ENCODE results near the gene MINDY3. TPM values are rescaled to one million over a fixed set of nuclear protein-coding genes. Genes with fewer than 3 reads are reported as not detected.

MINDY3 gene
- total RNA-seq, 5 donors from 2014 or later (not counting 1 experiment from before 2014, with no cell fraction given), result 23.6 to 38.0 (median 29.0) TPM

GRCh38 chr10:15792777-15793176 is 67.5 kb downstream of the MINDY3 start:
- no peak overlapping the region for H3K4me3 ChIP-seq (ENCODE audit: control insufficient read depth in 1 of 2, extremely low read depth in 1 of 2, low read length in 1 of 2)
- Mint-ChIP-seq H3K4me3 (no peak overlapping the region), H3K36me3 (peaks cover 69% of the 10 kb centered on the region), H3K27ac (no peak overlapping the region), H3K4me1 (peaks cover 0 to 2% (median 1%) of the 10 kb centered on the region in 3 donors), H3K27me3 (no peaks in the 10 kb centered on the region), H3K9me3 (no peaks in the 10 kb centered on the region)
- no peaks in the 10 kb centered on the region for H3K9me3 ChIP-seq
- ChIA-PET POLR2A (interaction anchor here (0.6 kb wide), 2 partner anchors 915 to 1575 kb away, joined by 3 read pairs; no protein-coding TSS in a partner anchor), CTCF (no interaction called here)
- peaks cover 3 to 29% of the 10 kb centered on the region in 2 donors for H3K36me3 ChIP-seq (ENCODE audit: control insufficient read depth in 2 of 2, extremely low read depth in 1 of 2, insufficient read depth in 1 of 2, low read length in 1 of 2)
- H3K4me1 ChIP-seq (ENCODE audit: control insufficient read depth in 1 of 2, extremely low read depth in 1 of 2, insufficient read depth in 2 of 2, low read length in 2 of 2), result no peaks in the 10 kb centered on the region
- no peaks in the 10 kb centered on the region for H3K27me3 ChIP-seq (replicated peaks in 1 of 2; ENCODE audit: control insufficient read depth in 2 of 2, extremely low read depth in 1 of 2, insufficient read depth in 2 of 2, low read length in 1 of 2)
- ATAC-seq (replicated peaks in 1 of 4), result no peak
- WGBS (ENCODE audit: insufficient coverage), result no CpG with 5 or more reads among the region's 4 CpGs
- DNase-seq, result no peak
- H3K27ac ChIP-seq (ENCODE audit: low read length), result no peak overlapping the region

GRCh38 chr10:15791816-15792524 is 68.3 kb downstream of the MINDY3 start:
- Histone ChIP-seq H3K27ac (ENCODE audit: low read length) (no peak overlapping the region), H3K36me3 (ENCODE audit: control insufficient read depth in 2 of 2, extremely low read depth in 1 of 2, insufficient read depth in 1 of 2, low read length in 1 of 2) (peaks cover 3 to 38% of the 10 kb centered on the region in 2 donors), H3K27me3 (replicated peaks in 1 of 2; ENCODE audit: control insufficient read depth in 2 of 2, extremely low read depth in 1 of 2, insufficient read depth in 2 of 2, low read length in 1 of 2) (no peaks in the 10 kb centered on the region), H3K4me1 (ENCODE audit: control insufficient read depth in 1 of 2, extremely low read depth in 1 of 2, insufficient read depth in 2 of 2, low read length in 2 of 2) (no peaks in the 10 kb centered on the region), H3K9me3 (no peaks in the 10 kb centered on the region), H3K4me3 (ENCODE audit: control insufficient read depth in 1 of 2, extremely low read depth in 1 of 2, low read length in 1 of 2) (no peak overlapping the region)
- no CpG with 5 or more reads among the region's 2 CpGs for WGBS (ENCODE audit: insufficient coverage)
- DNase-seq, result no peak
- no peak for ATAC-seq (replicated peaks in 1 of 4)
- CTCF ChIA-PET, result interaction anchor here in 1 of 2 donors (0.6 kb wide), 1 partner anchor 1186 kb away, joined by 3 read pairs; no protein-coding TSS in a partner anchor
- H3K4me3 Mint-ChIP-seq, result no peak overlapping the region
- no peak overlapping the region for H3K27ac Mint-ChIP-seq
- peaks cover 0 to 2% (median 1%) of the 10 kb centered on the region in 3 donors for H3K4me1 Mint-ChIP-seq
- peaks cover 69% of the 10 kb centered on the region for H3K36me3 Mint-ChIP-seq
- H3K9me3 Mint-ChIP-seq, result no peaks in the 10 kb centered on the region
- H3K27me3 Mint-ChIP-seq, result no peaks in the 10 kb centered on the region
- POLR2A ChIA-PET, result no interaction called here

GRCh38 chr10:15789793-15790525 is 70.3 kb downstream of the MINDY3 start:
- ATAC-seq (replicated peaks in 1 of 4), result no peak
- no peaks in the 10 kb centered on the region for H3K4me1 ChIP-seq (ENCODE audit: control insufficient read depth in 1 of 2, extremely low read depth in 1 of 2, insufficient read depth in 2 of 2, low read length in 2 of 2)
- ChIA-PET POLR2A (interaction anchor here in 1 of 2 donors (0.6 kb wide), 1 partner anchor 885 kb away, joined by 8 read pairs; no protein-coding TSS in a partner anchor), CTCF (no interaction called here)
- Mint-ChIP-seq H3K4me3 (no peak overlapping the region), H3K4me1 (peaks cover 0 to 2% (median 0%) of the 10 kb centered on the region in 3 donors), H3K27me3 (no peaks in the 10 kb centered on the region), H3K36me3 (peaks cover 68% of the 10 kb centered on the region), H3K9me3 (no peaks in the 10 kb centered on the region), H3K27ac (no peak overlapping the region)
- WGBS (ENCODE audit: insufficient coverage), result 78% methylated on average over 1 of the region's 1 CpG
- no peak overlapping the region for H3K27ac ChIP-seq (ENCODE audit: low read length)
- H3K27me3 ChIP-seq (replicated peaks in 1 of 2; ENCODE audit: control insufficient read depth in 2 of 2, extremely low read depth in 1 of 2, insufficient read depth in 2 of 2, low read length in 1 of 2), result no peaks in the 10 kb centered on the region
- DNase-seq, result no peak
- H3K9me3 ChIP-seq, result no peaks in the 10 kb centered on the region
- no peak overlapping the region for H3K4me3 ChIP-seq (ENCODE audit: control insufficient read depth in 1 of 2, extremely low read depth in 1 of 2, low read length in 1 of 2)
- peaks cover 5 to 47% of the 10 kb centered on the region in 2 donors for H3K36me3 ChIP-seq (ENCODE audit: control insufficient read depth in 2 of 2, extremely low read depth in 1 of 2, insufficient read depth in 1 of 2, low read length in 1 of 2)

GRCh38 chr10:15787426-15787825 is 72.9 kb downstream of the MINDY3 start:
- H3K4me1 ChIP-seq (ENCODE audit: control insufficient read depth in 1 of 2, extremely low read depth in 1 of 2, insufficient read depth in 2 of 2, low read length in 2 of 2), result no peaks in the 10 kb centered on the region
- ChIA-PET POLR2A (no interaction called here), CTCF (interaction anchor here in 1 of 2 donors (0.7 kb wide), 1 partner anchor 14 kb away, joined by 3 read pairs; no protein-coding TSS in a partner anchor)
- 90% methylated on average over 2 of the region's 5 CpGs for WGBS (ENCODE audit: insufficient coverage)
- DNase-seq, result no peak
- H3K4me3 ChIP-seq (ENCODE audit: control insufficient read depth in 1 of 2, extremely low read depth in 1 of 2, low read length in 1 of 2), result no peak overlapping the region
- no peaks in the 10 kb centered on the region for H3K9me3 Mint-ChIP-seq
- no peaks in the 10 kb centered on the region for H3K27me3 ChIP-seq (replicated peaks in 1 of 2; ENCODE audit: control insufficient read depth in 2 of 2, extremely low read depth in 1 of 2, insufficient read depth in 2 of 2, low read length in 1 of 2)
- H3K4me1 Mint-ChIP-seq, result no peaks in the 10 kb centered on the region
- ATAC-seq (replicated peaks in 1 of 4), result no peak
- no peak overlapping the region for H3K27ac ChIP-seq (ENCODE audit: low read length)
- peaks cover 5 to 47% of the 10 kb centered on the region in 2 donors for H3K36me3 ChIP-seq (ENCODE audit: control insufficient read depth in 2 of 2, extremely low read depth in 1 of 2, insufficient read depth in 1 of 2, low read length in 1 of 2)
- no peaks in the 10 kb centered on the region for H3K27me3 Mint-ChIP-seq
- H3K9me3 ChIP-seq, result no peaks in the 10 kb centered on the region
- H3K4me3 Mint-ChIP-seq, result no peak overlapping the region
- H3K27ac Mint-ChIP-seq, result no peak overlapping the region
- peaks cover 78% of the 10 kb centered on the region for H3K36me3 Mint-ChIP-seq

DNA sequence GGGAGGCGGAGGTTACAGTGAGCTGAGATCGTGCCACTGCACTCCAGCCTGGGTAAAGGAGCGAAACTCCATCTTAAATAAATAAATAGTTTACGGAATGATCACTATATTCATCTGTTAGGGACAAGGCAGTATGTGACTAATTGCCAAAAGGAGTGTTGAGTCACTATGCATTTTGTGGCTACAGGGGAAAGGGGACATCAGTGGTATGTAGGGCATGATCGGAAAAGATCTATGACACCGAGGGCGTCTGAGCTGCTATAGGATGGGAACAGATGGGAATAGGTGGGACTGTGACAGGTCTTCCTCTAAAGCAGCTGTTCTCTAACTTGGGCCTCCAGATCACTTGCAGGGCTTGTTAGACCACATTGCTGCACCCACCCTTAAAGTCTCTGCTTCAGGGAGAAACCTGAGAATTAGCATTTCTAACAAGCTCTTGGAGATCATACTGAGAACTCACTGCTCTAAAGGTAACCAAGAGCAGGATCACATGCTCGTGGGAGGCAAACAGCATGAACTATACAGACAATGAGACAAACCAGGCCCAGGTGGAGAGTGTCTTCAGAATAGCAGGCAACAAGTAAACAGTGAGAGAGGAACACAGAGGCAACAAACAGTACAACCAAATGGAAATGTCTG is 75.5 kb downstream of the MINDY3 start:
- no peaks in the 10 kb centered on the region for H3K9me3 Mint-ChIP-seq
- H3K4me1 ChIP-seq (ENCODE audit: control insufficient read depth in 1 of 2, extremely low read depth in 1 of 2, insufficient read depth in 2 of 2, low read length in 2 of 2), result no peaks in the 10 kb centered on the region
- 100% methylated on average over 3 of the region's 8 CpGs for WGBS (ENCODE audit: insufficient coverage)
- no peak for ATAC-seq (replicated peaks in 1 of 4)
- DNase-seq, result no peak
- ChIA-PET CTCF (no interaction called here), POLR2A (no interaction called here)
- H3K9me3 ChIP-seq, result no peaks in the 10 kb centered on the region
- no peaks in the 10 kb centered on the region for H3K4me1 Mint-ChIP-seq
- H3K4me3 Mint-ChIP-seq, result no peak overlapping the region
- H3K36me3 ChIP-seq (ENCODE audit: control insufficient read depth in 2 of 2, extremely low read depth in 1 of 2, insufficient read depth in 1 of 2, low read length in 1 of 2), result peaks cover 2 to 59% of the 10 kb centered on the region in 2 donors
- no peaks in the 10 kb centered on the region for H3K27me3 ChIP-seq (replicated peaks in 1 of 2; ENCODE audit: control insufficient read depth in 2 of 2, extremely low read depth in 1 of 2, insufficient read depth in 2 of 2, low read length in 1 of 2)
- no peak overlapping the region for H3K4me3 ChIP-seq (ENCODE audit: control insufficient read depth in 1 of 2, extremely low read depth in 1 of 2, low read length in 1 of 2)
- H3K27me3 Mint-ChIP-seq, result no peaks in the 10 kb centered on the region
- peaks cover 80% of the 10 kb centered on the region for H3K36me3 Mint-ChIP-seq
- H3K27ac Mint-ChIP-seq, result no peak overlapping the region
- no peak overlapping the region for H3K27ac ChIP-seq (ENCODE audit: low read length)

DNA sequence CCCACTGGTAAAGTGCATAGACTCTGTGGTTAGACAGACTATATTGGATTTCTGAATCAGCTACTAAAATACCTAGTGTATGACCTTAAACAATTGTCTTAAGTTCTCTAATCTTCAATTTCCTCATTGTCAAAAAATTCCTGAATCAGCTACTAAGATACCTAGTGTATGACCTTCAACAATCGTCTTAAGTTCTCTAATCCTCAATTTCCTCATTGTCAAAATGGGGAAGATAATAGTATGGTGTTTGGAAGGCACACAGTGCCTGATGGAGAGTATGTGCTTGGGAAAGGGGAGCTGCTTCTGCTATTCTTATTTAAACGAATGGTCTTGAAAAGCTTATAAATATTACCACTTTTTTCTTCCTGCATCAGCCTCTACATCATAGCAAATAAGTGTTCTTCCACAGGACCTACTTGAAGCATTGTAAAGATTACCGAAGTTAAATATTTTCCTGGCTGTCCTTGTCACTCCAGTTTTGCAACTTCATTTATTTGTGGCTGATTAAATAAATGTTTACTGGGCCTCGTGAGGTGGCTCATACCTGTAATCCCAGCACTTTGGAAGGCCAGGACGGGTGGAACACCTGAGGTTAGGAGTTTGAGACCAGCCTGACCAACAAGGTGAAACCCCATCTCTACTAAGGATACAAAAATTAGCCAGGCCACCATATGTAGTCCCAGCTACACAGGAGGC is 76.2 kb downstream of the MINDY3 start:
- ATAC-seq (replicated peaks in 1 of 4) (no peak), DNase-seq (no peak)
- H3K9me3 Mint-ChIP-seq, result peaks cover 0 to 5% (median 0%) of the 10 kb centered on the region in 3 donors
- CTCF ChIA-PET, result no interaction called here
- Histone ChIP-seq H3K27ac (ENCODE audit: low read length) (no peak overlapping the region), H3K27me3 (replicated peaks in 1 of 2; ENCODE audit: control insufficient read depth in 2 of 2, extremely low read depth in 1 of 2, insufficient read depth in 2 of 2, low read length in 1 of 2) (no peaks in the 10 kb centered on the region), H3K9me3 (no peaks in the 10 kb centered on the region), H3K4me1 (ENCODE audit: control insufficient read depth in 1 of 2, extremely low read depth in 1 of 2, insufficient read depth in 2 of 2, low read length in 2 of 2) (no peaks in the 10 kb centered on the region), H3K36me3 (ENCODE audit: control insufficient read depth in 2 of 2, extremely low read depth in 1 of 2, insufficient read depth in 1 of 2, low read length in 1 of 2) (peaks cover 2 to 61% of the 10 kb centered on the region in 2 donors), H3K4me3 (ENCODE audit: control insufficient read depth in 1 of 2, extremely low read depth in 1 of 2, low read length in 1 of 2) (no peak overlapping the region)
- 92% methylated on average over 2 of the region's 5 CpGs for WGBS (ENCODE audit: insufficient coverage)
- peaks cover 82% of the 10 kb centered on the region for H3K36me3 Mint-ChIP-seq
- H3K4me1 Mint-ChIP-seq, result no peaks in the 10 kb centered on the region
- H3K4me3 Mint-ChIP-seq, result no peak overlapping the region
- H3K27ac Mint-ChIP-seq, result no peak overlapping the region
- no peaks in the 10 kb centered on the region for H3K27me3 Mint-ChIP-seq
- POLR2A ChIA-PET, result no interaction called here
